ENCODE data around the gene DOK6.

GRCh38 chr18:69804776-69805501, 404.3 kb downstream of the DOK6 start:
- no peak for TF ChIP-seq NR2C2 (IDR thresholded peaks at IDR 0.05; ENCODE audit: borderline replicate concordance, control insufficient read depth, insufficient read length, low read depth)
- TF ChIP-seq DPF2 (IDR thresholded peaks at IDR 0.05) = no peak
- no peak for TF ChIP-seq RBBP5 (conservative IDR thresholded peaks at IDR 0.05)
- TF ChIP-seq SRF (IDR thresholded peaks at IDR 0.05; ENCODE audit: low read depth in 2 of 2, low read length in 2 of 2) = no peak
- no peak for TF ChIP-seq SIN3A (IDR thresholded peaks at IDR 0.05; ENCODE audit: low read depth, low read length)
